ENCODE results near the gene SMPX. TPM values are rescaled to one million over a fixed set of nuclear protein-coding genes. Genes with fewer than 3 reads are reported as not detected.

SMPX gene
- polyA plus RNA-seq, 1 of the 3 experiments (the other 2 are of a cell fraction), result not detected

GRCh38 chrX:21715337-21715736, 42.6 kb downstream of the SMPX start:
- no peaks in the 10 kb centered on the region for H3K9me3 ChIP-seq
- H4K20me1 ChIP-seq (ENCODE audit: insufficient read depth), result no peaks in the 10 kb centered on the region
- no peaks in the 10 kb centered on the region for H3K36me3 ChIP-seq (replicated peaks in 1 of 2; ENCODE audit: control insufficient read depth in 1 of 2, insufficient read depth in 2 of 2, low read length in 1 of 2)
- CTCF ChIA-PET, result interaction anchor here (2.5 kb wide), 1 partner anchor 10 kb away, joined by 12 read pairs; no protein-coding TSS in a partner anchor
- TF ChIP-seq POLR2AphosphoS5 (IDR thresholded peaks at IDR 0.05; ENCODE audit: low read depth, low read length), result no peak
- TF ChIP-seq FOXM1 (IDR thresholded peaks at IDR 0.05; ENCODE audit: low read depth), result no peak
- TF ChIP-seq ELF1 (IDR thresholded peaks at IDR 0.05), result no peak
- TF ChIP-seq RFX5 (IDR thresholded peaks at IDR 0.05; ENCODE audit: low read length), result no peak
- TF ChIP-seq MAX (IDR thresholded peaks at IDR 0.05; ENCODE audit: low read depth), result no peak
- TF ChIP-seq SMC3 (IDR thresholded peaks at IDR 0.05; ENCODE audit: low read depth, low read length), result no peak
- no peak for TF ChIP-seq REST (IDR thresholded peaks at IDR 0.05; ENCODE audit: low read depth, low read length)
- TF ChIP-seq JUND (IDR thresholded peaks at IDR 0.05), result no peak
- peak; percentile 24 for DNase-seq
- no CpG with 5 or more reads among the region's 2 CpGs for WGBS (ENCODE audit: low lambda C conversion rate)
- H3K79me2 ChIP-seq (ENCODE audit: insufficient read depth), result no peaks in the 10 kb centered on the region
- no peak overlapping the region for H3K4me3 ChIP-seq (ENCODE audit: low read depth in 2 of 2, low read length in 1 of 2)
- peaks cover 0 to 7% of the 10 kb centered on the region in 2 experiments; a peak in 1 of 4 replicates for H3K4me1 ChIP-seq (ENCODE audit: control insufficient read depth in 1 of 2, insufficient read depth in 2 of 2, low read depth in 1 of 2, low read length in 1 of 2)
- H3K27me3 ChIP-seq (ENCODE audit: insufficient read depth), result no peaks in the 10 kb centered on the region
- no peaks in the 10 kb centered on the region for H3K9me2 ChIP-seq
- no peak overlapping the region for H3K9ac ChIP-seq
- POLR2A ChIA-PET, result interaction anchor here (0.6 kb wide), 1 partner anchor 1549 kb away, joined by 5 read pairs; no protein-coding TSS in a partner anchor
- peak overlapping the region in 1 of 2 experiments; percentile 44; a peak in 1 of 4 replicates for H3K27ac ChIP-seq (ENCODE audit: low read depth in 2 of 2, low read length in 1 of 2)
- H2AFZ ChIP-seq (ENCODE audit: low read depth), result no peak overlapping the region
- H3F3A ChIP-seq (replicated peaks; ENCODE audit: insufficient read depth), result no peaks in the 10 kb centered on the region
- no peak overlapping the region for H3K4me2 ChIP-seq

GRCh38 chrX:21711848-21712197, 46.1 kb downstream of the SMPX start:
- H3K4me1 ChIP-seq (ENCODE audit: control insufficient read depth in 1 of 2, insufficient read depth in 2 of 2, low read depth in 1 of 2, low read length in 1 of 2), result peaks cover 0 to 7% of the 10 kb centered on the region in 2 experiments; a peak in 1 of 4 replicates
- no peaks in the 10 kb centered on the region for H3F3A ChIP-seq (replicated peaks; ENCODE audit: insufficient read depth)
- POLR2A ChIA-PET, result interaction anchor here (0.6 kb wide), 1 partner anchor 197 kb away, joined by 4 read pairs; no protein-coding TSS in a partner anchor
- CTCF ChIA-PET, result interaction anchor here (0.8 kb wide), 1 partner anchor 11 kb away, joined by 3 read pairs; no protein-coding TSS in a partner anchor
- no peak overlapping the region for H3K4me3 ChIP-seq (ENCODE audit: low read depth in 2 of 2, low read length in 1 of 2)
- no peak overlapping the region for H3K9ac ChIP-seq
- no peaks in the 10 kb centered on the region for H3K9me2 ChIP-seq
- WGBS (ENCODE audit: low lambda C conversion rate), result 21% methylated on average over 2 of the region's 2 CpGs
- H2AFZ ChIP-seq (ENCODE audit: low read depth), result no peak overlapping the region
- no peaks in the 10 kb centered on the region for H3K36me3 ChIP-seq (replicated peaks in 1 of 2; ENCODE audit: control insufficient read depth in 1 of 2, insufficient read depth in 2 of 2, low read length in 1 of 2)
- no peaks in the 10 kb centered on the region for H3K27me3 ChIP-seq (ENCODE audit: insufficient read depth)
- H3K9me3 ChIP-seq, result 0 out of 2 replicates have a peak, but pooled peaks cover 4% of the 10 kb centered on the region
- no peak overlapping the region for H3K4me2 ChIP-seq
- TF ChIP-seq MXI1 (IDR thresholded peaks at IDR 0.05; ENCODE audit: low read depth, low read length), result no peak
- no peak for TF ChIP-seq GABPA (IDR thresholded peaks at IDR 0.05; ENCODE audit: low read depth)
- no peak for TF ChIP-seq RCOR1 (IDR thresholded peaks at IDR 0.05; ENCODE audit: low read length)
- TF ChIP-seq MEF2A (IDR thresholded peaks at IDR 0.05; ENCODE audit: borderline replicate concordance, low read depth), result no peak
- no peak for TF ChIP-seq IRF3 (IDR thresholded peaks at IDR 0.05; ENCODE audit: low read depth, low read length)
- no peak for TF ChIP-seq RAD21 (IDR thresholded peaks at IDR 0.05; ENCODE audit: low read length)
- no peak for TF ChIP-seq RXRA (IDR thresholded peaks at IDR 0.05; ENCODE audit: borderline replicate concordance, low read depth)
- TF ChIP-seq RFX5 (IDR thresholded peaks at IDR 0.05; ENCODE audit: low read length), result no peak
- no peak for TF ChIP-seq PBX3 (IDR thresholded peaks at IDR 0.05)
- no peak for DNase-seq
- H3K79me2 ChIP-seq (ENCODE audit: insufficient read depth), result no peaks in the 10 kb centered on the region
- no peak overlapping the region for H3K27ac ChIP-seq (ENCODE audit: low read depth in 2 of 2, low read length in 1 of 2)
- no peaks in the 10 kb centered on the region for H4K20me1 ChIP-seq (ENCODE audit: insufficient read depth)
